Measurements from ENCODE around the gene P4HB.

Gene P4HB

DNA sequence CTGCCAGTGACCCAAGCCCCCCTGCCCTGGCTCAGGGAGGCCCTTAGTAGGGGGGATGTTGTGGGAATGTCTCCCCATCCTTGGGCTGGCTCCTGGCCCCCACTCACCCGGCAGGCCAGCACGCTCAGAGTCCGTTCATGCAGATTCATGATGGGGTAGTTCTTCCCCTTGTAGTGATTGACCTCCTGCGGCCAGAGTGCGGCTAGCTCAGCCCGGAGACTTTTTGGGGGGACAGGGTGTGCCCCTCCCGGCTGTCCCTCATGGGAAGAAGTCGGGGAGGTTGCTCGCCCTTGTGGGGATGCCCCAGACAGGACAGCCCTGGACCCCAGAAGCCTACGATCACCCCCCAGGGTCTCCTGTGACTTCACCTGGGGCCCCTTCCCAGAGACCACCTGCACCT, 45.7 kb upstream of the P4HB start:
- no peak overlapping the region for H2BK5ac ChIP-seq (ENCODE audit: low read length)
- no peak overlapping the region for H3K18ac ChIP-seq (ENCODE audit: low read length)
- H3K79me2 ChIP-seq (ENCODE audit: control insufficient read depth, insufficient read depth, low read length), result peaks cover 2% of the 10 kb centered on the region
- H3K9ac ChIP-seq (ENCODE audit: low read length), result no peak overlapping the region
- no peaks in the 10 kb centered on the region for H3K36me3 ChIP-seq (ENCODE audit: control insufficient read depth, insufficient read depth, low read length)
- peaks cover 3% of the 10 kb centered on the region for H3K4me1 ChIP-seq (ENCODE audit: control insufficient read depth, low read depth, low read length)
- H3K79me1 ChIP-seq (ENCODE audit: low read length), result peaks cover 3% of the 10 kb centered on the region
- no CpG with 5 or more reads among the region's 10 CpGs for WGBS (ENCODE audit: extremely low coverage, insufficient coverage, low lambda C conversion rate)
- no peak overlapping the region for H2AK5ac ChIP-seq (ENCODE audit: low read length)
- no peak overlapping the region for H2BK15ac ChIP-seq (replicated peaks; ENCODE audit: low read depth)
- H3K27ac ChIP-seq (ENCODE audit: low read depth, low read length), result no peak overlapping the region
- H2BK120ac ChIP-seq (ENCODE audit: low read depth, low read length), result no peak overlapping the region
- H3K23ac ChIP-seq (ENCODE audit: low read length), result no peak overlapping the region
- no peak overlapping the region for H3K4me2 ChIP-seq (ENCODE audit: low read length)
- no peak overlapping the region for H4K5ac ChIP-seq (ENCODE audit: low read length)
- H3K56ac ChIP-seq (ENCODE audit: low read length), result no peak overlapping the region
- no peak overlapping the region for H4K8ac ChIP-seq (ENCODE audit: low read depth, low read length)
- no peaks in the 10 kb centered on the region for H3K27me3 ChIP-seq (ENCODE audit: insufficient read depth, low read length, poor library complexity)
- H3K4ac ChIP-seq (ENCODE audit: low read depth, low read length), result no peak overlapping the region
- no peak for DNase-seq
- H3K4me3 ChIP-seq (ENCODE audit: low read length), result no peak overlapping the region

DNA sequence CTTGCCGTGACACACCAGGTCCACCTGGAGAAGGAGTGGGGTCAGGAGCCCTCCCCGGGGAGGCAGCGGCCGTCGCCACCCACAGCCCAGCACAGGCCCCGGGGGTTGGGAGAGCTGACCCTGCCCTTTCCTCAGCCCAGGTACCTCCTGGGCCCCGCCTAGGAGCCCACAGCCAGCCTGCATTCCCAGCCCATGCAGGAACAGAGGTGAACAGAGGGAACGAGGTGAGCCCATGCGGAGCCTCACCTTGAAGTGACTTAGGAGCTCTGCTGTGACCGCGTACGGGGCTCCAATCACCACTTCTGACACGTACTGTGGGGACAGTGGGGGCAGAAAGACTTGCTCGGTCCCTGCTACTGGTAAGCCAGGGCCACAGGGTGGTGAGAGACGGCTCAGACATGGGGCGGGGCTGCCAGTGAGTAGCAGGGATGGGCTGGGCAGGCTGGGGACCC, 45.1 kb upstream of the P4HB start:
- peaks cover 2% of the 10 kb centered on the region for H3K79me2 ChIP-seq (ENCODE audit: control insufficient read depth, insufficient read depth, low read length)
- DNase-seq, result no peak
- no peak overlapping the region for H3K4ac ChIP-seq (ENCODE audit: low read depth, low read length)
- H3K4me2 ChIP-seq (ENCODE audit: low read length), result no peak overlapping the region
- no peak overlapping the region for H3K27ac ChIP-seq (ENCODE audit: low read depth, low read length)
- no peak overlapping the region for H3K23ac ChIP-seq (ENCODE audit: low read length)
- no peak overlapping the region for H3K4me3 ChIP-seq (ENCODE audit: low read length)
- H3K18ac ChIP-seq (ENCODE audit: low read length), result no peak overlapping the region
- no peaks in the 10 kb centered on the region for H3K27me3 ChIP-seq (ENCODE audit: insufficient read depth, low read length, poor library complexity)
- peaks cover 3% of the 10 kb centered on the region for H3K79me1 ChIP-seq (ENCODE audit: low read length)
- no CpG with 5 or more reads among the region's 16 CpGs for WGBS (ENCODE audit: extremely low coverage, insufficient coverage, low lambda C conversion rate)
- H4K5ac ChIP-seq (ENCODE audit: low read length), result no peak overlapping the region
- no peak overlapping the region for H2BK120ac ChIP-seq (ENCODE audit: low read depth, low read length)
- H2AK5ac ChIP-seq (ENCODE audit: low read length), result no peak overlapping the region
- H3K36me3 ChIP-seq (ENCODE audit: control insufficient read depth, insufficient read depth, low read length), result no peaks in the 10 kb centered on the region
- peaks cover 3% of the 10 kb centered on the region for H3K4me1 ChIP-seq (ENCODE audit: control insufficient read depth, low read depth, low read length)
- H3K9ac ChIP-seq (ENCODE audit: low read length), result no peak overlapping the region
- no peak overlapping the region for H2BK5ac ChIP-seq (ENCODE audit: low read length)
- H4K8ac ChIP-seq (ENCODE audit: low read depth, low read length), result no peak overlapping the region
- H3K56ac ChIP-seq (ENCODE audit: low read length), result no peak overlapping the region
- H2BK15ac ChIP-seq (replicated peaks; ENCODE audit: low read depth), result no peak overlapping the region

DNA sequence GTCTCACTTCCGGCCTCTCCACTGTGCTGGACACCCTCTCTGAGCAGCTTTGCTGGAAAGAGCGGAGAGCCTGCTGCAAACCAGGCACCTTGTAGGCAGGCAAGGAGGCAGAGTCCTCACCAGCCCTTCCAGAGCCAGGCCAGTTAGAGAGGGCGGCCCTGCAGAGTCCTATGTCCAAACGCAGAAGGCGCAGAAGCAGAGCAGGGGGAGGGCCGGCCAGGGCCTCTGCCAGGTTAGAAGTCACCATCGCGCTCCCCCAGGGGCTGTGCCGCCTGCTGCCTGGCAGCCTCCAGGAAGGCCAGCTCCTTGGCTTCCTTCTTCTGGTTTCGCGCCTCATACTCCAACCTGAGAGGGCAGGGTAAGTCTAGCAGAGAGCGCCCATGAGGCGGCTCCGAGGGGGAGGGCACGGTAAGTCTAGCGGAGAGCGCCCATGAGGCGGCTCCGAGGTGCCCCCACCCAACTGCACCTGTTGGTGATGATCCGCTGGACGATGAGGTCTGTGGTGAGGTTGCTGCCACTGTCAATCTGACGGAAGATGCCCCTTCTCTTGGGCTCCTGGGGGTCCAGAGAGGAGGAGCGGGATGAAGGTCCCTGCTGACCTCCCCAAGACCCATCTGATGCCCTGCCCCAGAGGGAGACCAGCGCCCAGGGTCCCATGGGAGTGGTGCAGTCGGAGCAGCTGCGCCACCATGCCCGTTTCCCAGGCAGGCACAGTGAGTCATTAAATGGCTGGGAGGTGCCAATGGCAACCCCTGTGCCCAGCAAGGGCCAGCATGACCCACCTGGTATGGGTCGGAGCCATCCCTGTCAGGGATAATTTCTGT, 44.5 kb upstream of the P4HB start:
- Histone ChIP-seq H3K23ac (ENCODE audit: low read length) (no peak overlapping the region), H2BK120ac (ENCODE audit: low read depth, low read length) (no peak overlapping the region), H3K18ac (ENCODE audit: low read length) (no peak overlapping the region), H3K4me1 (ENCODE audit: control insufficient read depth, low read depth, low read length) (no peaks in the 10 kb centered on the region), H2BK5ac (ENCODE audit: low read length) (no peak overlapping the region), H3K56ac (ENCODE audit: low read length) (no peak overlapping the region), H3K4ac (ENCODE audit: low read depth, low read length) (no peak overlapping the region), H3K27ac (ENCODE audit: low read depth, low read length) (no peak overlapping the region), H3K4me2 (ENCODE audit: low read length) (no peak overlapping the region), H4K8ac (ENCODE audit: low read depth, low read length) (no peak overlapping the region), H3K79me1 (ENCODE audit: low read length) (no peaks in the 10 kb centered on the region), H3K79me2 (ENCODE audit: control insufficient read depth, insufficient read depth, low read length) (no peaks in the 10 kb centered on the region), H3K4me3 (ENCODE audit: low read length) (no peak overlapping the region), H3K27me3 (ENCODE audit: insufficient read depth, low read length, poor library complexity) (no peaks in the 10 kb centered on the region), H3K36me3 (ENCODE audit: control insufficient read depth, insufficient read depth, low read length) (no peaks in the 10 kb centered on the region), H2BK15ac (replicated peaks; ENCODE audit: low read depth) (no peak overlapping the region), H4K5ac (ENCODE audit: low read length) (no peak overlapping the region), H3K9ac (ENCODE audit: low read length) (no peak overlapping the region), H2AK5ac (ENCODE audit: low read length) (no peak overlapping the region)
- WGBS (ENCODE audit: extremely low coverage, insufficient coverage, low lambda C conversion rate), result no CpG with 5 or more reads among the region's 28 CpGs
- DNase-seq, result no peak

DNA sequence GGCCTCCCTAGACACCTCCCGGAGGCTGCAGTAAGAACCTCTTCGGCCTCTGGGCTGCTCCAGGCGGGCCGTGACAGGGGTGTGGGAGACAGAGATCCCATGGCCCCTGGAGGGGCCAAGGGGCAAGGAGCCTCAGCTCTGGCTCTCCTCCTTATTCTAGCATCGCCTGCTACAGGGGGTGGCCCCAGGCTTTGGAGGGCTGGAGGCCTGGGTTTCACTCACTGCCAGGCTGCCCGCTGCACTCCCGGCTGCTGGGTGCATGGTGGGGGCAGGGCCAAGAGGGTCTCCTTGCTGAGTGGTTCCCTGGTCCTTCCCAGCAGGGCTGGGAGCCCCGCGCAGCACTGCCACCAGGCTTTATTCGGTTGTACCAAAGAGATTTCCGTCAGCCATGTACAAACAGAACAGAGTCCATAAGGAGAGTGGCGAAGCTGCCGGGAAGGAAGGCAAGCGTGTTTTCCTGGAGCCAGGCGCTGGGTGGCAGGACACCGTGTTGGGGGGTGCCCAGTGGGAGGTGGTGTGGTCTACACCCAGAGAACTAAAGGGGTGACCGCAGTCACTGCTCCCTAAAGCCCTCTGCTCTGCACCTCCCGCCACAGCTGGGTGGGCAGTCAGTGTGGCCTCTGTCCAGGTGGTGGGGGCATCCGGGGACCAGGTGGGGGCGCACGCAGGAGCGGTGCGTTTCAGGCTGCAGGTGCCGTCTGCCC, 43.7 kb upstream of the P4HB start:
- whole genome bisulfite sequencing (ENCODE audit: extremely low coverage, insufficient coverage, low lambda C conversion rate), result no CpG with 5 or more reads among the region's 24 CpGs
- Histone ChIP-seq H3K36me3 (ENCODE audit: control insufficient read depth, insufficient read depth, low read length) (peaks cover 2% of the 10 kb centered on the region), H3K79me2 (ENCODE audit: control insufficient read depth, insufficient read depth, low read length) (no peaks in the 10 kb centered on the region), H3K4me1 (ENCODE audit: control insufficient read depth, low read depth, low read length) (no peaks in the 10 kb centered on the region), H4K5ac (ENCODE audit: low read length) (no peak overlapping the region), H3K4ac (ENCODE audit: low read depth, low read length) (no peak overlapping the region), H3K27me3 (ENCODE audit: insufficient read depth, low read length, poor library complexity) (no peaks in the 10 kb centered on the region), H4K8ac (ENCODE audit: low read depth, low read length) (no peak overlapping the region), H3K27ac (ENCODE audit: low read depth, low read length) (no peak overlapping the region), H3K18ac (ENCODE audit: low read length) (no peak overlapping the region), H2BK5ac (ENCODE audit: low read length) (no peak overlapping the region), H3K79me1 (ENCODE audit: low read length) (no peaks in the 10 kb centered on the region), H2BK15ac (replicated peaks; ENCODE audit: low read depth) (no peak overlapping the region), H2AK5ac (ENCODE audit: low read length) (no peak overlapping the region), H3K9ac (ENCODE audit: low read length) (no peak overlapping the region), H3K4me2 (ENCODE audit: low read length) (no peak overlapping the region), H3K56ac (ENCODE audit: low read length) (no peak overlapping the region), H3K23ac (ENCODE audit: low read length) (no peak overlapping the region), H3K4me3 (ENCODE audit: low read length) (no peak overlapping the region), H2BK120ac (ENCODE audit: low read depth, low read length) (no peak overlapping the region)
- no peak for DNase-seq

DNA sequence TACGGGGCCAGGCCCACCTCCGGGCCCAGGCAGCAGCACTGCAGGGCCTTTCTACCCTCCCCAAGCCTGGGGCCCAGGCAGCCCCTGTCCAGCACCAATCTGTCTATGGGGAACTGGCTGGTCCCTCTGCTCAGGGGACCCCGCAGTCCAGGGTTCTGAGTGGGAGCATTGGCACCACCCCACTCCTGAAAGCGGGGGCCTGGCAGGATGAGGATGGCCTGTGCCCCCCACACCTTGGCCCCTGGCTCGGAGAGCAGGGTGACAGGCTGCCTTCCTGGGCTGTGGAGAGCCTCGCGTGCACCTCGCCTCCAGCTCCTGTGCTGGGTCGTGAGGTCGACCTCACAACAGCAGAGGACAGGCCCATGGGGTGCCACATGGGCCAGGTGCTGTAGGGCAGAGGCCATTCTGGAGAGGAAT, 43.1 kb upstream of the P4HB start:
- no peak overlapping the region for H3K56ac ChIP-seq (ENCODE audit: low read length)
- H2AK5ac ChIP-seq (ENCODE audit: low read length), result no peak overlapping the region
- no peaks in the 10 kb centered on the region for H3K79me1 ChIP-seq (ENCODE audit: low read length)
- H2BK5ac ChIP-seq (ENCODE audit: low read length), result no peak overlapping the region
- H3K4me1 ChIP-seq (ENCODE audit: control insufficient read depth, low read depth, low read length), result no peaks in the 10 kb centered on the region
- H3K18ac ChIP-seq (ENCODE audit: low read length), result no peak overlapping the region
- no peak overlapping the region for H4K8ac ChIP-seq (ENCODE audit: low read depth, low read length)
- peaks cover 4% of the 10 kb centered on the region for H3K36me3 ChIP-seq (ENCODE audit: control insufficient read depth, insufficient read depth, low read length)
- no peak for DNase-seq
- WGBS (ENCODE audit: extremely low coverage, insufficient coverage, low lambda C conversion rate), result no CpG with 5 or more reads among the region's 10 CpGs
- no peak overlapping the region for H3K27ac ChIP-seq (ENCODE audit: low read depth, low read length)
- no peaks in the 10 kb centered on the region for H3K27me3 ChIP-seq (ENCODE audit: insufficient read depth, low read length, poor library complexity)
- no peak overlapping the region for H3K23ac ChIP-seq (ENCODE audit: low read length)
- no peak overlapping the region for H3K9ac ChIP-seq (ENCODE audit: low read length)
- H4K5ac ChIP-seq (ENCODE audit: low read length), result no peak overlapping the region
- no peaks in the 10 kb centered on the region for H3K79me2 ChIP-seq (ENCODE audit: control insufficient read depth, insufficient read depth, low read length)
- no peak overlapping the region for H3K4me2 ChIP-seq (ENCODE audit: low read length)
- H2BK15ac ChIP-seq (replicated peaks; ENCODE audit: low read depth), result no peak overlapping the region
- H3K4me3 ChIP-seq (ENCODE audit: low read length), result no peak overlapping the region
- H2BK120ac ChIP-seq (ENCODE audit: low read depth, low read length), result no peak overlapping the region
- H3K4ac ChIP-seq (ENCODE audit: low read depth, low read length), result no peak overlapping the region

Measured in mesendoderm (in vitro differentiated cells).